ENCODE results near the gene CCDC180. TPM values are rescaled to one million over a fixed set of nuclear protein-coding genes. Genes with fewer than 3 reads are reported as not detected.
"Not testable (repeated sequence)": the region's sequence is repeated elsewhere in the genome, so short reads cannot be mapped to it uniquely, and the experiment has no call there.

The CCDC180 gene
- 2.4 TPM for total RNA-seq
- long read RNA-seq = 0 reads

GRCh38 chr9:97307500-97308163 lies at the start of gene CCDC180:
TSS of gene CCDC180 (plus strand) at chr9:97307659. CDS start at chr9:97308064, 405 bp downstream.
- peaks cover 14% of the 10 kb centered on the region for H3K4me1 ChIP-seq
- DNase-seq = no peak
- H3K4me3 ChIP-seq = peak within 1 kb of the TSS; percentile 43
- peaks cover 6% of the 10 kb centered on the region for H3K27me3 ChIP-seq (ENCODE audit: low read depth)
- peaks cover 27% of the 10 kb centered on the region for H3K36me3 ChIP-seq
- no peak for TF ChIP-seq CTCF (IDR thresholded peaks at IDR 0.05; ENCODE audit: borderline replicate concordance)
- no peak within 1 kb of the TSS for H3K27ac ChIP-seq (replicated peaks)
- H3K9me3 ChIP-seq (replicated peaks) = no peaks in the 10 kb centered on the region
- intact Hi-C loops (cut with micrococcal nuclease) = no loop called here

GRCh38 chr9:97259834-97260514 lies 47.5 kb upstream of the CCDC180 start:
- intact Hi-C loops (cut with micrococcal nuclease); H3K4me3 ChIP-seq; H3K36me3 ChIP-seq; H3K27me3 ChIP-seq (ENCODE audit: low read depth); H3K27ac ChIP-seq (replicated peaks); H3K4me1 ChIP-seq; H3K9me3 ChIP-seq (replicated peaks); DNase-seq: not testable (repeated sequence)

- Histone ChIP-seq H3K27ac (replicated peaks) (no peak overlapping the region), H3K4me3 (no peak overlapping the region), H3K27me3 (ENCODE audit: low read depth) (no peaks in the 10 kb centered on the region), H3K9me3 (replicated peaks) (no peaks in the 10 kb centered on the region), H3K36me3 (peaks cover under 1% of the 10 kb centered on the region), H3K4me1 (no peaks in the 10 kb centered on the region)
- TF ChIP-seq CTCF (IDR thresholded peaks at IDR 0.05; ENCODE audit: borderline replicate concordance) = no peak
- DNase-seq = no peak
- intact Hi-C loops (cut with micrococcal nuclease) = no loop called here
Measured at GRCh38 chr9:97271292-97271691, 36.2 kb upstream of the CCDC180 start.

- Histone ChIP-seq H3K27ac (replicated peaks) (no peak overlapping the region), H3K4me3 (no peak overlapping the region), H3K9me3 (replicated peaks) (no peaks in the 10 kb centered on the region), H3K36me3 (peaks cover 9% of the 10 kb centered on the region), H3K27me3 (ENCODE audit: low read depth) (no peaks in the 10 kb centered on the region), H3K4me1 (no peaks in the 10 kb centered on the region)
- no peak for DNase-seq
- TF ChIP-seq CTCF (IDR thresholded peaks at IDR 0.05; ENCODE audit: borderline replicate concordance) = no peak
- intact Hi-C loops (cut with micrococcal nuclease) = no loop called here
Measured at GRCh38 chr9:97272072-97272471, 35.4 kb upstream of the CCDC180 start.

- Histone ChIP-seq H3K27ac (replicated peaks) (no peak overlapping the region), H3K27me3 (ENCODE audit: low read depth) (no peaks in the 10 kb centered on the region), H3K4me1 (no peaks in the 10 kb centered on the region), H3K9me3 (replicated peaks) (no peaks in the 10 kb centered on the region), H3K36me3 (peaks cover 52% of the 10 kb centered on the region), H3K4me3 (no peak overlapping the region)
- TF ChIP-seq CTCF (IDR thresholded peaks at IDR 0.05; ENCODE audit: borderline replicate concordance) = no peak
- intact Hi-C loops (cut with micrococcal nuclease) = no loop called here
- DNase-seq = no peak
Measured at GRCh38 chr9:97276310-97276852, 31.1 kb upstream of the CCDC180 start.

- intact Hi-C loops (cut with micrococcal nuclease) = no loop called here
- no peak overlapping the region for H3K4me3 ChIP-seq
- no peaks in the 10 kb centered on the region for H3K9me3 ChIP-seq (replicated peaks)
- H3K27me3 ChIP-seq (ENCODE audit: low read depth) = no peaks in the 10 kb centered on the region
- no peak overlapping the region for H3K27ac ChIP-seq (replicated peaks)
- H3K4me1 ChIP-seq = no peaks in the 10 kb centered on the region
- TF ChIP-seq CTCF (IDR thresholded peaks at IDR 0.05; ENCODE audit: borderline replicate concordance) = no peak
- no peak for DNase-seq
- H3K36me3 ChIP-seq = peaks cover 67% of the 10 kb centered on the region
Measured at GRCh38 chr9:97277953-97278352, 29.5 kb upstream of the CCDC180 start.

Measured in left ventricle myocardium inferior (tissue), 1 donor.